Right cardiac atrium (tissue), 5 donors: Measurements from ENCODE around the gene BCS1L. TPM values are rescaled to one million over a fixed set of nuclear protein-coding genes. Genes with fewer than 3 reads are reported as not detected.

Source experiments
- ATAC-seq, 2 donors: fragments of 200-7000 bp; cut with Tn5 transposase; one replicate each; pipeline versions ENCODE4 v1.8.0 to v1.9.1; 2020; ENCODE audit warnings: moderate library complexity in 2 of 2, mild to moderate bottlenecking in 1 of 2
- DNase-seq, 3 donors: peaks; one replicate each; pipeline ENCODE4 v3.0.0-alpha.2; 2020
- H3K27ac ChIP-seq: one replicate; pipeline ENCODE4 v1.5.1; 2013; ENCODE audit warnings: mild to moderate bottlenecking, low read length, control low read depth, moderate library complexity
- H3K27me3 ChIP-seq: one replicate; pipeline ENCODE4 v1.6.1; 2013; ENCODE audit not compliant: control insufficient read depth, insufficient read depth
- H3K4me1 ChIP-seq: one replicate; pipeline ENCODE4 v1.6.1; 2013; ENCODE audit warnings: low read length; ENCODE audit not compliant: control insufficient read depth, insufficient read depth
- H3K4me3 ChIP-seq: one replicate; pipeline ENCODE4 v1.5.1; 2013; ENCODE audit warnings: low read length, control low read depth
- H3K9me3 ChIP-seq: one replicate; pipeline ENCODE4 v1.6.1; 2013; ENCODE audit warnings: low read length; ENCODE audit not compliant: control insufficient read depth
- WGBS: extraction: QIAGEN DNeasy Blood & Tissue Kit; methylation state at CpG from one replicate; pipeline ENCODE4 v1.1.7; 2013; 5-methylcytosine and 5-hydroxymethylcytosine counted together
- intact Hi-C, 4 donors: fragments of 100-400 bp; cut with DNase I; formaldehyde crosslinking; loops; one replicate each; pipeline versions ENCODE4 v1.11.0 to v1.14.0; 2022 to 2023
- polyA plus RNA-seq: library from polyadenylated mRNA; stranded (reverse); fragments of 200-250 nt; gene quantifications from one replicate; pipeline ENCODE4 v1.2.3, GENCODE V29; 2013
- total RNA-seq, 4 donors: library from RNA; stranded (reverse); fragmentation: NEBNext Ultra II Directional; extraction: Animal tissue kit (Norgen Biotek cat#: 25700); gene quantifications; one replicate each; pipeline ENCODE4 v1.2.1, GENCODE V29; 2021
- donor health status: healthy with polysubstance abuse.
- donor health status: DM: no; HTN: yes; CAD: no.
- donor health status: DM: no; HTN: no; CAD: no.
- donor health status: DM: no; HTN: yes; CAD: no; lungs with severe emphysema.
- donor health status: DM: yes; HTN: yes; CAD: no.

The BCS1L gene
- total and polyA plus RNA-seq, 5 donors = 29.2 to 46.1 (median 32.8) TPM

DNA sequence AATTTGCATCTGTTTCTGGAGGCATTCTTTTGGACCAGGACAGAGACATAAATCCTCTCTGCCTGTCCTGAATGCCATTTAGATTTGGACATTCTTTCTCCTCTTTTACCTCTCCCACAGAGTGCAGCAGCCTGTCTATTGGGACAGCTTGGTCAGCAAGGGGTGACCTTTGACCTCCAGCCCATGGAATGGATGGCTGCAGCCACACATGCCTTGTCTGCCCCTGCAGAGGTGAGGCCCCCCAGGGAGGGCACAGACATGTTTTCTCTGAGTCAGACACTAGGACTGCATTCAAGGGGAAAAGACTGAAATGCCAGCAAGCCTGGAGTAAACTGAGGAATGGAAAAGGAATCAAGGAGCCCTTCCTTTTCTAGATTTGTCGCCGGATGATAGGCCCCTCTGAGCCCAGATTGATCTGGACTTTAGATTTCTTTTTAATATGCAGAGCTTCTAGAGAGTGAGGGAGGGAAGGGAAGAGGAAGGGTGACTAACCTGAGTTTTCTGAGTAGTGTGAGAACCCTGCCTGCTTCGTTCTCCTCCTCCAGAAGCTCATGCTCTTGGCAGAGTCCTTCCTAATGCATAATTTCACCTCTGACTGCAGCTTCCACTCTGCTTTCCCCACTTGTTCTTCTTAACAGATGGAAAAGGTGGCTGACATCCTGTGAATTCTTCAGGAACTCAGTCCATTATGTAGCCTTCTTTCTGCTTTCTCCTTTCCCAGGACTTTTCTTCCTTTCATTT, 35.1 kb downstream of the BCS1L start:
- H3K4me3 ChIP-seq = no peak overlapping the region
- H3K27ac ChIP-seq = no peak overlapping the region
- H3K9me3 ChIP-seq = no peaks in the 10 kb centered on the region
- DNase-seq = no peak
- intact Hi-C loops = no loop called here
- no peaks in the 10 kb centered on the region for H3K27me3 ChIP-seq
- H3K4me1 ChIP-seq = no peaks in the 10 kb centered on the region
- WGBS = 90% methylated on average over 3 of the region's 3 CpGs
- ATAC-seq = no peak

DNA sequence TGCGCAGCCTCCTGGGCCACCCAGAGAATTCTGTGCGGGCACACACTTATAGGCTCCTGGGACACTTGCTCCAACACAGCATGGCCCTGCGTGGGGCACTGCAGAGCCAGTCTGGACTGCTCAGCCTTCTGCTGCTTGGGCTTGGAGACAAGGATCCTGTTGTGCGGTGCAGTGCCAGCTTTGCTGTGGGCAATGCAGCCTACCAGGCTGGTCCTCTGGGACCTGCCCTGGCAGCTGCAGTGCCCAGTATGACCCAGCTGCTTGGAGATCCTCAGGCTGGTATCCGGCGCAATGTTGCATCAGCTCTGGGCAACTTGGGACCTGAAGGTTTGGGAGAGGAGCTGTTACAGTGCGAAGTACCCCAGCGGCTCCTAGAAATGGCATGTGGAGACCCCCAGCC, 39.4 kb downstream of the BCS1L start:
- Histone ChIP-seq H3K4me3 (no peak overlapping the region), H3K4me1 (no peaks in the 10 kb centered on the region), H3K9me3 (no peaks in the 10 kb centered on the region), H3K27me3 (no peaks in the 10 kb centered on the region), H3K27ac (no peak overlapping the region)
- DNase-seq (no peak), ATAC-seq (no peak)
- 94% methylated on average over 8 of the region's 8 CpGs for WGBS
- intact Hi-C loops = no loop called here

DNA sequence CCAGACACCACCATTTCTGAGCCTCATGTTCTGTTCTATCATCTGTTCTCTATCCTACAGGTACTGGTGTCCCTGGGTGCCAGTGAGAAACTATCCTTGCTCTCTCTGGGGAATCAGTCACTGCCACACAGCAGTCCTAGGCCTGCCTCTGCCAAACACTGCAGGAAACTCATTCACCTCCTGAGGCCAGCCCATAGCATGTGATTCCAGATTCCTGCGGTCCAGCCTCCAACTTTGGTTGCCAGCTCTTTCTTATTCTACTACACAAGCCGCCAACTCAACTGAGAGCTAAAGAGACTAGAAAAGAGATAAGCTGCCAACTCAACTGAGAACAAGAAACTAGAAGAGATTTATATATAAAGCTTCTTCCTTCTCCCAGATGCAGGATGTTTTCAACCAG, 42.3 kb downstream of the BCS1L start:
- Histone ChIP-seq H3K9me3 (no peaks in the 10 kb centered on the region), H3K4me3 (no peak overlapping the region), H3K27ac (no peak overlapping the region), H3K4me1 (no peaks in the 10 kb centered on the region), H3K27me3 (no peaks in the 10 kb centered on the region)
- ATAC-seq (no peak), DNase-seq (no peak)
- 88% methylated on average over 2 of the region's 2 CpGs for WGBS
- intact Hi-C loops = no loop called here

DNA sequence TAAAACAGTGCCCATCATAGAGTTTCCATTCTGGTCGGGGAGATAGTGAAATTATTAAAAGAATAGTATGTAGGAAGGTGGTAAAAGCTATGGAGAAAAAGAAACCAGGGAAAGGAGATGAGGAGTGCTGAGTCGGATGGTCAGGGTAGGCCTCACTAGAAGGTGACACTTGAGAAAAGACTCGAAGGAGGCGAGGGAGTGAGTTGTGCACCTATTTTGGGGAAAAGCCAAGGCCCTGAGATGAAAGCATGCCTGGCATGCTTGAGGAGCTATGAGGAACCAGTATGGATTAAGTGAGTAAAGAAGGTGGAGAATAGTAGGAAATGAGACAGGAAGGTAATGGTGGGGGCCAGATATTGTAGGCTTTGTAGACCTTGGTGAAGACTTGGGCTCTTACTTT, 43.9 kb downstream of the BCS1L start:
- DNase-seq (no peak), ATAC-seq (no peak)
- Histone ChIP-seq H3K27ac (no peak overlapping the region), H3K9me3 (no peaks in the 10 kb centered on the region), H3K4me1 (no peaks in the 10 kb centered on the region), H3K27me3 (no peaks in the 10 kb centered on the region), H3K4me3 (no peak overlapping the region)
- intact Hi-C loops = no loop called here
- 74% methylated on average over 4 of the region's 4 CpGs for WGBS

DNA sequence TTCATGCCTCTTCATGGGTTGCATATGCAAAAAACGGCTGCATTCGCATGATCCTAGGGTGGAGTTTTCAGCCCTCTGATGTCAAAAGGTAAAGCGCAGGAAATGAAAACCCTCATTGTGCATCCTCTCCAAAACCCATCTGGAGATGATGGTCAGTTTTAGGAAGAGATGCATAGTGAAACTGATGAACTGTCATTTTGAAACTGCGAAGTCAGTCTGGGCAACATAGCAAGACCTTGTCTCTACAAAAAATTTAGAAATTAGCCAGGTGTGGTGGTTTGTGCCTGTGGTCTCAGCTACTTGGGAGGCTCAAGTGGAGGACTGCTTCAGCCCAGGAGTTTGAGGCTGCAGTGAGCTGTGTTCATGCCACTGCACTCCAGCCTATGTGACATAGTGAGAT, 48.6 kb downstream of the BCS1L start:
- Histone ChIP-seq H3K9me3 (no peaks in the 10 kb centered on the region), H3K27me3 (no peaks in the 10 kb centered on the region), H3K27ac (no peak overlapping the region), H3K4me3 (no peak overlapping the region), H3K4me1 (no peaks in the 10 kb centered on the region)
- intact Hi-C loops = no loop called here
- ATAC-seq = no peak
- no peak for DNase-seq
- 90% methylated on average over 4 of the region's 4 CpGs for WGBS

DNA sequence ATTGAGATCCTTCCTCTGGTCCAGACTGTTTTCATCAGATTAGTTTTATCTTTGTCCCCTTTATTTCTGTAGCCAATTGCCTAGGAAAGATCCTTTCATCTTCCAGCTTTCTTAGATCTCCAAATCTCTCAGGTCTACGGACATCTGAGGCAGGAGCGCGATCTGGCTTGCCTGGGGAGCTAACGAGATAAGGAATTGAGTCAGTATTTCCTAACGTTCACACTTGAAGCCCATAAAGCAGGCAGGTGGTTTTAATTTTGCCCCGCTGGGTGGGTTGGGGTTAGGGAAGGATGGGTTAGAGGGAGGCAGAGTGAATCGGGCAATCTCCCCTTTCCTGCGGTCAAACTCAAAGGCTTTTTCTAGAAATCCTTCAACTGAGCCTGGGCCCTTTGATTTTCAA, 50.4 kb downstream of the BCS1L start:
- ATAC-seq (no peak), DNase-seq (no peak)
- Histone ChIP-seq H3K9me3 (no peaks in the 10 kb centered on the region), H3K4me1 (no peaks in the 10 kb centered on the region), H3K27ac (no peak overlapping the region), H3K4me3 (peak overlapping the region; percentile 29), H3K27me3 (no peaks in the 10 kb centered on the region)
- intact Hi-C loops = loop anchor here in 3 of 4 donors (10.0 kb wide), 3 partner anchors 125 to 145 kb away; partner anchors contain the start of genes PRKAG3 (in 1 of the 3) and WNT6 (in 1 of the 3)
- 67% methylated on average over 8 of the region's 8 CpGs for WGBS

DNA sequence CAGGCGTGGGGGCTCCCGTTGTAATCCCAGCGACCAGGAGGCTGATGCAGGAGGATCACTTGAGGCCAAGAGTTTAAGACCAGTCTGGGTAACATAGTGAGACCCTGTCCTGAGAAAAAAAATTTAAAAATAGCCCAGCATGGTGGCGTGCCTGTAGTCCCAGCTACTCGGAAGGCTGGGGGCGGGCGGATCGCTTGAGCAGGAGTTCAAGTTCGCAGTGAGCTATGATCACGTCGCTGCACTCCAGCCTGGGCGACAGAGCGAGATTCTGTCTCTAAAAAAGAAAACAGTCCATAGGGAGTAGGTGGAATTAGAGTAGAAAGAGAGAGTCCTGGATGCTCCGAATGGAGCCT, 50.8 kb downstream of the BCS1L start:
- no peaks in the 10 kb centered on the region for H3K9me3 ChIP-seq
- peak in 1 of 2 donors; percentile 10 for ATAC-seq
- intact Hi-C loops = loop anchor here in 3 of 4 donors (10.0 kb wide), 3 partner anchors 124 to 144 kb away; partner anchors contain the start of genes PRKAG3 (in 1 of the 3) and WNT6 (in 1 of the 3)
- no peak for DNase-seq
- H3K4me3 ChIP-seq = peak overlapping the region; percentile 29
- no peaks in the 10 kb centered on the region for H3K4me1 ChIP-seq
- 37% methylated on average over 14 of the region's 14 CpGs for WGBS
- no peaks in the 10 kb centered on the region for H3K27me3 ChIP-seq
- no peak overlapping the region for H3K27ac ChIP-seq

DNA sequence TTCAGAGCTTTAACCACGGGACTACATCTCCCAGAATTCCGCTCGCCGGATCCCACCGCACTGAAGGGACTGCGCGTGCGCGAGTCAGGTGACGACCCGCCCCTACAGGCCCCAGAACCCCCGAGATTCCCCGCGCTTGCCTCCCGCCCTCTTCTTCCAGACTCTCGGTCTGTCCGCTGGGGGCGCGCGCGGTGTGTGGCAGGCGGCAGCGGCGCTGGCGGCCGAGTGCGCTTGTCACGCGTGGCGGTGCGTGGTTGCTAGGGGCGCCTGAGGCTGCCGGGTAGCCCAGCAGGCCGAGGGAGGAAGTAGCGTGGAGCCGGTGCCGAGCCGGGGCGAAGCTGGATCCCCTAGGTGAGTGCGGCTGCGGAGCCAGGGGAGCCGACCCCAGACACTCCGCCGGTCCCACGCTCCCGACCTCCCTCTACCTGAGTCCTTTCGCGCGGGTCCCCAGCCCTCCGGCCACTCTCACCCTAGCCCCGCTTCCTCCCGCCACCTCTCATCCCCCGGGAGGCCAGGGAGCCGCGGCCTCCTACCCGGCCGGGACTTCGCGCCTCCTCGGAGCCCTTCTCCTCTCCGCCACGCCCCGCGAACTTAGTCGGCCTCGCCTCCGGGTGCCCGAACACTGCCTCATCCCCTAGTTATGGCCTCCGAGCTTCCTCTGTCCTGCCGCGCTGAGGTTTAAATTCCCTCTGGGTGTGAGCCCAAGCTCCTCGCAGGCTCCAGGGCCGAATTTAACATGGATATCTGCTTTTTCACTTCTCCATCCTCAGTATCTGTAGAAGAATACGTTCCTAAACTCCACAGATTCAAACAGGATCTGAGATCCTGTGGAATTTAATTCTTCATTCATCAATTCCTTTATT, 51.4 kb downstream of the BCS1L start, which contains the start of gene TTLL4:
Gene TTLL4, plus strand, starts transcription at position 149 of the 863 bp plus-strand sequence. CDS start 26,842 bp downstream, outside the sequence.
- under 1% methylated on average over 74 of the region's 74 CpGs for WGBS
- ATAC-seq = peak; percentile 99
- Histone ChIP-seq H3K4me3 (peak within 1 kb of the TSS; percentile 76), H3K27ac (peak within 1 kb of the TSS; percentile 77), H3K9me3 (no peaks in the 10 kb centered on the region), H3K4me1 (no peaks in the 10 kb centered on the region), H3K27me3 (no peaks in the 10 kb centered on the region)
- DNase-seq = peak; percentile 99
- intact Hi-C loops = loop anchor here in 3 of 4 donors (10.0 kb wide), 3 partner anchors 124 to 144 kb away; partner anchors contain the start of genes PRKAG3 (in 1 of the 3) and WNT6 (in 1 of the 3)

DNA sequence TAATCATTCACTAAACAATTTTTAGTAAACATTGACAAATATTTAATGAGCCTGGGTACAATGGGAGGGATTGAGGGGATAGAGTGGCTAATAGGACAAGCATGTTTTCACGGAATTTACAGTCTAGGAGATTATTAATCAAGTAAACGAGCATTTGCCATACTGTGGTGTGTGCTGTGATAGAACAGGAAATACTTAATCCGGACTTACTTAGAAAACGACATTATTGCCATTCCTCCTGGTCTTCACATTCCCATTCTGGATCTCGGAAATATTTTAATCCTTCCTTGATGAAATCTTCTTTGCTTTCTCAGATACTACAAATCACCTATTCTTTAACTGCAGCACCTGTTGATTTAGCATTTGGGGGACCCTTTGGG, 52.1 kb downstream of the BCS1L start:
- Histone ChIP-seq H3K4me1 (no peaks in the 10 kb centered on the region), H3K4me3 (peak overlapping the region; percentile 76), H3K27me3 (no peaks in the 10 kb centered on the region), H3K27ac (no peak overlapping the region), H3K9me3 (no peaks in the 10 kb centered on the region)
- intact Hi-C loops = loop anchor here in 3 of 4 donors (10.0 kb wide), 3 partner anchors 123 to 143 kb away; partner anchors contain the start of genes PRKAG3 (in 1 of the 3) and WNT6 (in 1 of the 3)
- no peak for ATAC-seq
- WGBS = 12% methylated on average over 5 of the region's 5 CpGs
- no peak for DNase-seq
